HepG2 (cell line): ENCODE data around the gene MRS2.

Experiments
- ATF4 ChIP-seq, 2 experiments: fragments of 450-650 bp in 1 of 2; sonication (generic) in 1 of 2; formaldehyde crosslinking; IDR thresholded peaks; 2 replicates each; pipeline versions ENCODE4 v1.5.0 to v1.8.0; 2020 to 2022; ENCODE audit warnings: mild to moderate bottlenecking in 1 of 2, missing genetic modification reagents in 1 of 2
- CHD4 ChIP-seq: fragments of 200-600 bp; sonication (generic); IDR thresholded peaks from 2 replicates; pipeline ENCODE4 v1.7.0; 2017; ENCODE audit warnings: mild to moderate bottlenecking, low read length, borderline replicate concordance
- CTCF ChIP-seq: sonication (generic); formaldehyde crosslinking; IDR thresholded peaks from 2 replicates; pipeline ENCODE4 v1.5.0; 2020; ENCODE audit warnings: mild to moderate bottlenecking, missing genetic modification reagents, moderate library complexity
- FOXJ3 ChIP-seq: sonication (generic); formaldehyde crosslinking; IDR thresholded peaks from 2 replicates; pipeline ENCODE4 v1.4.0; 2020; ENCODE audit warnings: missing genetic modification reagents, mild to moderate bottlenecking, borderline replicate concordance
- GABPA ChIP-seq, 2 experiments: IDR thresholded peaks; 2 replicates each; pipeline ENCODE4 v1.6.1; 2011 to 2016; ENCODE audit warnings: low read depth in 2 of 2, low read length in 1 of 2, missing biosample characterization in 1 of 2, missing genetic modification characterization in 1 of 2
- GFI1 ChIP-seq: sonication (generic); formaldehyde crosslinking; IDR thresholded peaks from 2 replicates; pipeline ENCODE4 v1.5.0; 2020; ENCODE audit warnings: missing genetic modification reagents, mild to moderate bottlenecking, borderline replicate concordance
- NPAS2 ChIP-seq: sonication (generic); formaldehyde crosslinking; IDR thresholded peaks from 2 replicates; pipeline ENCODE4 v1.8.0; 2022; ENCODE audit warnings: mild to moderate bottlenecking, missing genetic modification reagents, borderline replicate concordance
- PAX8 ChIP-seq: sonication (generic); formaldehyde crosslinking; IDR thresholded peaks from 2 replicates; pipeline ENCODE4 v1.8.0; 2022; ENCODE audit warnings: mild to moderate bottlenecking, missing genetic modification reagents, borderline replicate concordance
- POLR2A ChIP-seq, 2 experiments: IDR thresholded peaks; 2 replicates each; pipeline ENCODE4 v1.6.1; 2011; ENCODE audit warnings: low read depth in 2 of 2, low read length in 2 of 2, mild to moderate bottlenecking in 1 of 2, moderate library complexity in 1 of 2; ENCODE audit not compliant: insufficient read depth in 1 of 2
- ZZZ3 ChIP-seq: sonication (generic); formaldehyde crosslinking; IDR thresholded peaks from 2 replicates; pipeline ENCODE4 v1.4.0; 2020; ENCODE audit warnings: missing genetic modification reagents, mild to moderate bottlenecking, borderline replicate concordance

- TF ChIP-seq GFI1 (CRISPR knock-in tag) (no peak), NPAS2 (CRISPR knock-in tag) (no peak), CHD4 (no peak), CTCF (no peak), FOXJ3 (CRISPR knock-in tag) (no peak), ATF4 (CRISPR knock-in tag; IDR thresholded peaks at IDR 0.05) (no peak), POLR2A (IDR thresholded peaks at IDR 0.05; ENCODE audit: insufficient read depth in 1 of 2, low read depth in 2 of 2, low read length in 2 of 2) (no peak), ZZZ3 (CRISPR knock-in tag) (no peak), PAX8 (CRISPR knock-in tag) (no peak), GABPA (IDR thresholded peaks at IDR 0.05; ENCODE audit: low read depth, low read length) (no peak), GABPA (CRISPR knock-in tag; IDR thresholded peaks at IDR 0.05; ENCODE audit: low read depth) (no peak)
Measured at GRCh38 chr6:24401458-24401857, 1.3 kb upstream of the MRS2 start.
